IPS-20b (cell line): ENCODE data around the gene ARID1B.

ENCODE experiments used
- H3K27ac ChIP-seq: one replicate; pipeline ENCODE4 v1.5.1; 2013; ENCODE audit warnings: low read length
- H3K27me3 ChIP-seq: 2 replicates; pipeline ENCODE4 v1.6.1; 2013; ENCODE audit warnings: mild to moderate bottlenecking, low read length, inconsistent platforms; ENCODE audit not compliant: insufficient read depth
- H3K36me3 ChIP-seq: 2 replicates; pipeline ENCODE4 v1.6.1; 2013; ENCODE audit warnings: low read depth, mild to moderate bottlenecking, inconsistent platforms, low read length, moderate library complexity; ENCODE audit not compliant: insufficient read depth
- H3K4me1 ChIP-seq: 2 replicates; pipeline ENCODE4 v1.6.1; 2013; ENCODE audit warnings: mild to moderate bottlenecking, control low read depth, inconsistent platforms, low read length, moderate library complexity; ENCODE audit not compliant: insufficient read depth
- H3K4me3 ChIP-seq: 2 replicates; pipeline ENCODE4 v1.5.1; 2013; ENCODE audit warnings: mild to moderate bottlenecking, low read length, inconsistent platforms
- H3K9ac ChIP-seq: 2 replicates; pipeline ENCODE4 v1.6.1; 2013; ENCODE audit warnings: low read depth, mild to moderate bottlenecking, inconsistent platforms, low read length, moderate library complexity
- H3K9me3 ChIP-seq: 2 replicates; pipeline ENCODE4 v1.6.1; 2013; ENCODE audit warnings: mild to moderate bottlenecking, low read depth, low read length, inconsistent platforms; ENCODE audit not compliant: insufficient read depth

Gene ARID1B

GRCh38 chr6:157069585-157069984, 292.4 kb downstream of the ARID1B start:
- Histone ChIP-seq H3K4me1 (peaks cover 24% of the 10 kb centered on the region), H3K9ac (no peak overlapping the region)

GRCh38 chr6:157070403-157071107, 293.4 kb downstream of the ARID1B start:
- no peaks in the 10 kb centered on the region for H3K9me3 ChIP-seq
- peaks cover 24% of the 10 kb centered on the region for H3K4me1 ChIP-seq
- no peak overlapping the region for H3K27ac ChIP-seq
- no peak overlapping the region for H3K9ac ChIP-seq
- no peaks in the 10 kb centered on the region for H3K36me3 ChIP-seq
- H3K27me3 ChIP-seq = no peaks in the 10 kb centered on the region
- H3K4me3 ChIP-seq = peak overlapping the region; percentile 14; the same call in 1 of the 2 replicates

More at GRCh38 chr6:157069585-157069984, 292.4 kb downstream of the ARID1B start:
- no peak overlapping the region for H3K4me3 ChIP-seq
- peak overlapping the region; percentile 19 for H3K27ac ChIP-seq
- no peaks in the 10 kb centered on the region for H3K9me3 ChIP-seq
- H3K36me3 ChIP-seq = no peaks in the 10 kb centered on the region
- no peaks in the 10 kb centered on the region for H3K27me3 ChIP-seq

DNA sequence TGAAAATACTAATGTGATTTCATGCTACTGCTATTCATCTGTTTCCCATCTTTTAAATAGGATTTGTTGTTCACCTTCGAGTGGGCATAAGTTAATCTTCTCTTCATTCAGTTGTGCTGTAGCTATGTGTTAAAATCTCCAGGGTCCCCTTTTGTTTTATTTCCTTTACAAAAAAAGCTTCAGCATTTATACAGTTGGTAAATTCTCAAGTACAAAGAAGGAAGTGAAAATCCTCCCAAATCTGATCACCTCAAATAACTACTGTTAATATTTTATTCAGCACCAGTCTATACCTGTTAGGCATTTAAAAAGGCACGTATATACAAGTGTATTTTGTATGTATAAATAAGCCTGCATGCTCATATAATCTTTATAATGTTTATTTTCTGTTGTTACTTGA, 294.9 kb downstream of the ARID1B start:
- no peak overlapping the region for H3K9ac ChIP-seq
- H3K27me3 ChIP-seq = no peaks in the 10 kb centered on the region
- peaks cover 24% of the 10 kb centered on the region for H3K4me1 ChIP-seq
- no peaks in the 10 kb centered on the region for H3K9me3 ChIP-seq
- no peaks in the 10 kb centered on the region for H3K36me3 ChIP-seq
- H3K4me3 ChIP-seq = no peak overlapping the region
- no peak overlapping the region for H3K27ac ChIP-seq

DNA sequence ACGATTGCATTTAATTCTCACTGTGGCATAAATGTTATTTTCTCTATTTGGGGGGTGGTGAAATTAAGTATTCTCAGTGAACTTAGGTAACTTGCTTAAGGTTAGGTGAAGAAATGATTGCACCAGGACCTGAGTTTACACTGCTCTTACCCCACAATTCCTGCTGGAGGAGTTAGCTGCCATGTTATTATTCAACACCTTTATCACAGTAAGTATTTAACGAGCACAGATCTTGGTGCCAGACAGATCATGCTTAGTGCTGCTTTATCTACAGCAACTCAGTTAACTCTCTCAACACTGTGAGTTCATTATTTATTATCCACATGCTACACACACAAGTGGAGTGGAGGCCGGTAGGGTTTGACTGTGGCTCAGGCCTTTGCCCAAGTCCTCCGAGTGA, 296.4 kb downstream of the ARID1B start:
- H3K27me3 ChIP-seq = no peaks in the 10 kb centered on the region
- no peaks in the 10 kb centered on the region for H3K36me3 ChIP-seq
- H3K9me3 ChIP-seq = no peaks in the 10 kb centered on the region
- peaks cover 37% of the 10 kb centered on the region for H3K4me1 ChIP-seq
- H3K27ac ChIP-seq = no peak overlapping the region
- H3K4me3 ChIP-seq = no peak overlapping the region
- H3K9ac ChIP-seq = no peak overlapping the region

- H3K4me3 ChIP-seq = no peak overlapping the region
- peaks cover 29% of the 10 kb centered on the region for H3K4me1 ChIP-seq
- H3K27ac ChIP-seq = no peak overlapping the region
- no peaks in the 10 kb centered on the region for H3K36me3 ChIP-seq
- H3K9me3 ChIP-seq = no peaks in the 10 kb centered on the region
- no peak overlapping the region for H3K9ac ChIP-seq
- no peaks in the 10 kb centered on the region for H3K27me3 ChIP-seq
Observed at GRCh38 chr6:157074969-157075368, 297.8 kb downstream of the ARID1B start.

DNA sequence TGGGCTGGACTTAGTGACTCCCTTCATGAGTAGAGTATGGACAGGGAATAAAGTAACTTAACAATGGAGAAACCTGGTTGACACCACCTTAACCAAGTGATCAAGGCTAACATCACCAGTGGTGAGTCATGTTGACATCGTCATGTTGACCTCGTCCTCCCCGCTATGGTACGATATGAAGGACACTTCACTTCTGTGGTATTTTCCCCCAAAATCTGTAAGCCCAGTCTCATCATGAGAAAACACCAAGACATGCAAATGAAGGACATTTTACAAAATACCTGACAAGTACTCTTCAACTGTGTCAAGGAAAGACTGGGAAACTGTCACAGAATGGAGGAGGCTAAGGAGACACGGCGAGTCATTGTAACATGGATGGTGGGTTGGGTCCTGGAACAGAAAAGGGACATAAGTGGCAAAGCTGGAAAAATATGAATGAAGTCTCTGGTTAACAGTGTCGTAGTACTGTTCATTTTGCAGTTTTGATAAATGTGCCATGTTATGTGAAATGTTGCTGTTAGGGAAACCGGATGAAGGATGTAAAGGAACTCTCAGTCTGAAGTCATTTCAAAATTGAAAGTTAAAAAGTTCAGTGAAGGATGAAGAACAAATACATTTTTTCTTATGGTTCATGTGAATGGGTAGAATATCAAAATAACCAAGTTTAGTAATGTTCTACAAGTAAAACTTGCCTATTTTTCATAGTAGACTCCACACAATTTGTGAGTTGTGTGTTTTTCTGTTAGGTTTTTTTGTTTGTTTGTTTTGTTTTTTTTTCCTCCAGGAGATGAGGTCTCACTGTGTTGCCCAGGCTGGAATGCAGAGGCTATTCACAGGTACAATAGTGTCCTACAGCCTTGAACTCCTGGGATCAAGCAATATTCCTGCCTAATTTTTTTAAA, 298.6 kb downstream of the ARID1B start:
- no peak overlapping the region for H3K27ac ChIP-seq
- no peak overlapping the region for H3K9ac ChIP-seq
- H3K4me3 ChIP-seq = no peak overlapping the region
- peaks cover 22% of the 10 kb centered on the region for H3K4me1 ChIP-seq
- H3K9me3 ChIP-seq = no peaks in the 10 kb centered on the region
- no peaks in the 10 kb centered on the region for H3K27me3 ChIP-seq
- H3K36me3 ChIP-seq = no peaks in the 10 kb centered on the region

GRCh38 chr6:157076451-157076822, 299.3 kb downstream of the ARID1B start:
- Histone ChIP-seq H3K4me3 (no peak overlapping the region), H3K27ac (no peak overlapping the region), H3K4me1 (peaks cover 16% of the 10 kb centered on the region), H3K27me3 (no peaks in the 10 kb centered on the region), H3K9me3 (no peaks in the 10 kb centered on the region), H3K36me3 (no peaks in the 10 kb centered on the region), H3K9ac (no peak overlapping the region)

- Histone ChIP-seq H3K4me1 (peaks cover 19% of the 10 kb centered on the region), H3K9ac (no peak overlapping the region), H3K36me3 (no peaks in the 10 kb centered on the region), H3K9me3 (no peaks in the 10 kb centered on the region), H3K27ac (no peak overlapping the region), H3K4me3 (no peak overlapping the region), H3K27me3 (no peaks in the 10 kb centered on the region)
Observed at GRCh38 chr6:157077251-157077650, 300.1 kb downstream of the ARID1B start.

- no peak overlapping the region for H3K27ac ChIP-seq
- H3K9me3 ChIP-seq = no peaks in the 10 kb centered on the region
- H3K9ac ChIP-seq = no peak overlapping the region
- H3K4me3 ChIP-seq = no peak overlapping the region
- H3K27me3 ChIP-seq = no peaks in the 10 kb centered on the region
- H3K4me1 ChIP-seq = peaks cover 19% of the 10 kb centered on the region
- H3K36me3 ChIP-seq = no peaks in the 10 kb centered on the region
Observed at GRCh38 chr6:157078326-157078725, 301.1 kb downstream of the ARID1B start.

DNA sequence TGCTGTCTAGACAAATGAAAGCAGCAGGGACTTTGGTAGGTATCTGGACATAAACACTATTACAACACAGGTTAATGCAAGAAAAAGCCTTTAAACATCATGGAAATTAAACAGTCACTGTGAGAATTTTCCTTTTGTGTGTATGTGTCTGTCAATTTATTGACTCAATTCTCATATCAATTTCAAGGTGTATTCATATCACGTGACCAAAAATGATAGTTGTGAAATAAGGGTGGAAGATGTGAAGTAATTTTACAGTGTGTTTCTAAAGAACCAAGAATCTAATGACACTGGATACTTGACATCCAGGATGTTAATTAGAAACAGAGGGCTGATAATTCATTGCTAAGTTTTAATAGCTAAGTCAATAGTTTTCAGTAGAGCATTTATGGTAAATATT, 302.1 kb downstream of the ARID1B start:
- Histone ChIP-seq H3K9me3 (no peaks in the 10 kb centered on the region), H3K9ac (no peak overlapping the region), H3K4me1 (peaks cover 19% of the 10 kb centered on the region), H3K27ac (no peak overlapping the region), H3K36me3 (no peaks in the 10 kb centered on the region), H3K27me3 (no peaks in the 10 kb centered on the region), H3K4me3 (no peak overlapping the region)

DNA sequence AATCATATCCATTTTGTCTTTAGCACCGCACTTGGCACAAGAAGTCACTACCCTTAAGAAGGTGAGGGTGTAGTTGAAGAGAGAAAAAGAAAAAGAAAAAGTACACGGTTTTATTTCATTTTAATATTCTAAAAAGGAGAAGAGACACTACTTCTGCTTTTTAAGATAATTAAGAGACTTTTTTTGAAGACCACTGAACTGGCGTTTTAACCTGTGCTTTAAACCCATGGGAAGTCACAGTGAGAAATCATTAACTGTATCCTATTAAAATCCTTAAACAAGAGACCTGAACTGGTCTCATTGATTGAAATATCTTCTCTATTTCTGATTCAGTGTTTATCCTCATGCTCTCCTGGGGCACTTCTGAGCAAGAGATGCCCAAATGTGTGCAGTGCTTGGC, 302.6 kb downstream of the ARID1B start:
- Histone ChIP-seq H3K27ac (no peak overlapping the region), H3K4me1 (peaks cover 19% of the 10 kb centered on the region), H3K36me3 (peaks cover 4% of the 10 kb centered on the region; the same call in 1 of the 2 replicates), H3K27me3 (no peaks in the 10 kb centered on the region), H3K4me3 (no peak overlapping the region), H3K9ac (no peak overlapping the region), H3K9me3 (no peaks in the 10 kb centered on the region)

DNA sequence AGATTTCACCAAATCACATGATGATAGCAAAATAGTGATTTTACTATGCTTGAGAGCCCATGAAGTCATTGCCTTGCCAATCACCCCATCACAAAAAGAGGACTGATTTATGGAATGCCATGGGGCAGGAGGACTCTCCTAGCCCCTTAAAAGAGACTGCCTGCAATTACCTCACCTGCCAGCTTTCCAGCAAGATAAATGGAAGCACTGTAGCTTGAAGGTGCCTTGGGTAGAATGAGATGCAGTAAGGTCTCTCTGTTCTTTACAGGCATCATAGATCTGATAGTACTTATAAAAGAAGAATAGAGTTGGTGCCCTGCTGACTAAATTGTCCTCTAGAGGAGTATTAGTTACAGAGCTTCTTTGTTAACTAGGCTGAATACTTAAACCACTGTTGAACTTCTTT, 303.8 kb downstream of the ARID1B start:
- Histone ChIP-seq H3K27ac (no peak overlapping the region), H3K9ac (no peak overlapping the region), H3K36me3 (peaks cover 11% of the 10 kb centered on the region; the same call in 1 of the 2 replicates), H3K4me3 (no peak overlapping the region), H3K4me1 (peaks cover 19% of the 10 kb centered on the region), H3K9me3 (no peaks in the 10 kb centered on the region), H3K27me3 (no peaks in the 10 kb centered on the region)
